Muscle of back (tissue), 11 donors: ENCODE measurements around the gene SLC24A3. TPM values are rescaled to one million over a fixed set of nuclear protein-coding genes. Genes with fewer than 3 reads are reported as not detected.
"Not testable (repeated sequence)": the region's sequence is repeated elsewhere in the genome, so short reads cannot be mapped to it uniquely, and the experiment has no call there.

Source experiments
- DNase-seq, 3 donors: peaks; one replicate each; pipeline versions ENCODE4 v3.0.0 to v3.0.0-alpha.2; 2013
- polyA plus RNA-seq, 10 donors: library from polyadenylated mRNA; unstranded; fragments of 120-200 nt; gene quantifications; one replicate each; pipeline ENCODE4 v1.2.1, GENCODE V29; 2013; ENCODE audit not compliant: insufficient read length in 10 of 10

Gene SLC24A3
- polyA plus RNA-seq, 10 donors = 12.6 to 30.1 (median 19.5) TPM

DNA sequence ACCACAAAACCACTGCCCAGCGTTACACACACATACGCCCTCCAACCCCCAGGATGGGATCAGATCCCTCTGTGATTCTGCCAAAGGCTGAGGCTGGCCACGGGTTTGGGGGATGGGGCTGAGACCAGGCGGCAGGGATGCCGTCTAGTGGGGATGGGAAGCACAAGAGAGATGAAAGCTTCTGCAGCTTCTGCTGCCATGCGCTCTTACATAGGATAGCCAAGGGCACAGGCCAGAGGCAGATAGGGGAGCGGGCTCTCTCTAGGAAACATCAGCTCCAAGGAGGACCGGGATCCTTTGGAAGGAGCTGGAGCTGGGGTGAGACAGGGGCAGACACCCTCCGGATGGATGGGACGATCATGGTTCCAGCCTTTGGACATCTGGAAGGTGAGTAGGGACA, 526.9 kb downstream of the SLC24A3 start:
- no peak for DNase-seq

DNA sequence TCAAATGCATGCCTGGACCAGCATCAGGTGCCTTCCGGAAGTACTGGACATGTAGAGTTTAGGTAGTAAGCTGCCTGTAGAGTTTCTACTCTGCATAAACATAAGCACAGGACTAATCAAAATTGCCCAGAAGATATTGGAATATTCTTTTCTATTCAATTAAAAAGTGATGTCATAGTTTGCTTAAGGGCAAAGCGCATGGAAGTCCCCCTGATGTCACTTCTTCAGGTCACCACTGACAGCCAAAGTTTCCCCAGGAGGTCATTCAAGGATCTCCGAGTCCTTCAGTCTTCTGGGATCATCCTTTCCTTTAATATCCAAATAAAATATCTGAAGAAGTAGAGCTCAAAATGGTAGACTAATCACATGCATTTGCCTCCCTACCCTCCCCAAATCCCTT, 528.1 kb downstream of the SLC24A3 start:
- DNase-seq = no peak

DNA sequence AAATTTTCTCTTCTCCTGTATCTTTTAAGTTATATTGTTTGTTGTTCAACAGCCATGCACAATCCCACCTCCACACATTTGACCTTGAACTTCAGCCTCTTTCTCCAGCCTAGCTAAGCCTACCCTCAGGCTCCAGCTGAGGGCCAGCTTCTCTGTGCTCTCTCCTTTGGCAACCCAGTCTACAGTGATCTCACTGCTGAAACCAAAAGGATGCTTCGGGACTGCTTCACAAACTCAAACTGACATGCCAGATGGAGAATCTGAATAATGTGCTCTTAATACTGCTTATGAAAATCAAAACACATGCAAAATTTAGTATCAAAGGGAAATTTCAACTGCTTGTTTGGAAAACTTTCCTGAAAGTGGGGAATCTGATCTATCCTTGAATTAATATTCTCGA, 529.5 kb downstream of the SLC24A3 start:
- DNase-seq = peak in 1 of 3 donors; percentile 55

DNA sequence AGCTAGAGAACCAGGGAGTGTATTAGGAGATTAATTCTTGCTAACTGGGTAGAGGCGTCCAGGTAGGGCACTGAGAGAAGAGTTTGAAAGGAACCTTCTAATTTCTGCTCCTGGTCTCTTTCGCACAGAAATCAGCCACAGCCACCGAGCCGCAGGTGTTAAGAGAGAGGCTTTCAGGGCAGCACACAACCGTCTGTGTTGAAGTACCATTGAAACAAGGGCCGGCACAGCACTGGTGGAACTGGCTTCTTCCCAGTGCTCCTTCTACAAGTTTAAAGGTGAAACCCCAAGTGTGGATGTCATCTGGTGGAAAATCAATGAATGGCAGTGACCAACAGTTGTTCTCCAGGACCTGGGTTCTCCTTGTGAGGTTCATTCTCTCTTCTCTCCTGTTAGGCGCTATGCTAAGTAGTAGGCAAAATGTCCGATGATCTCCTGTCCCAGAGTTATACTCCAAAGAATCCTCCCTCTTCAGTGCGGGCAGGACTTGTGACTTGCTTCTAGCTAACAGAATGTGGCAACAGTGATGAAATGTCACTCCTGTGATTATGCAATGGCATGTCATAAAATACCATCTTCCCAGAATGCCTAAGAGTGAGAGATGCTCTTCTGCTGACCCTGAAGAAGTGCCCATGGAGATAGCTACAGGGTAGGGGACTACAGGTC, 530.7 kb downstream of the SLC24A3 start:
- DNase-seq = no peak

DNA sequence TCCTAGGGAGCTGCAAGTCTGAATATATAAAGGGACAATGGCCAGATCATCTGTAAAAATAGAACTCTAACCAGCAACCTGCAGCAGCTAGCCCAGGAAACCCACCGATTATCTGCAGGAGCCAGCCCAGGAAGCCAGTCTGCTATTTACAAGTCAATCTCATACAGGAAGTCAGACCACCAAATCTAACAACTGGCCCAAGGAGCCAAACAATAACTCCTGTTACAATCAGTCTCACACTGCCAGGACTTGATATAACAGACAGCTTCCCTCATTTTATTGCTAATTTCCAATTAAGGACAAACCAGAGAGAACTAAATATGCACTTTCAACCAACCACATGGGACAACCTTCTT, 531.2 kb downstream of the SLC24A3 start:
- DNase-seq = no peak

DNA sequence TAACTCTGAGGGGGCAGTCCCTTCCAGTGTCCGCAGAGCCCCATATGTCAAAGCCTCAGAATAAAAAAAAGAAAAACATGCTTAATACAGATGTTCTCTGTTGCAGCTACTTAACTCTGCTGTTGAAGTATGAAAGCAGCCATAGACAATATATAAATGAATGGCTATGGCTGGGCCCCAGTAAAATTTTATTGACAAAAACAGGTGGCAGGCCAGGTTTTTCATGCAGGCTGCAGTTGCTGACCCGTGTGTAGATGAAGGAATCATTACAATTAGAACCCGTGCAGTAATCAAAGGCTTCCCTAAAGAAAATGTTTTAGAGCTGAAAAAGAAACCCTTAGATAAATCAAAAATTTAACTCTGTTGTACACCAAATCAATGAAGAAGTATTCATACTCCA, 532.7 kb downstream of the SLC24A3 start:
- DNase-seq = no peak

DNA sequence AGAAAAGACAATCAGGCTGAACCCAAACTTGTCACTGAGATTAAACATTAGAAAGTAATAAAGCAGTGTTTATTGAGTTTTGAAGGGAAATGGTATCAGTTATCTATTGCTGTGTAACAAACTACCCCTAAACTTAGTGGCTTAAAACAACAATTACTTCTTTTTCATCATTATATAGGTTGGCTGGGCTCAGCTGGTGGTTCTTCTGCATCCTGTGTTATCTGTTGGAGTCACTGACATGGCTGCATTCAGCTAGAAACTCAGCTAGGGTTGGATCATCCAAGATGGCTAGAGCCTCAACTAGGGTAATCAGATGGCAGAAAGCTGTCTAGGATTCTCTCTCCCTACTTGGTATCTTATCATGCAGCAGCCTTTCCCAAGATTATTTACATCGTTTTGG, 533.1 kb downstream of the SLC24A3 start:
- no peak for DNase-seq

DNA sequence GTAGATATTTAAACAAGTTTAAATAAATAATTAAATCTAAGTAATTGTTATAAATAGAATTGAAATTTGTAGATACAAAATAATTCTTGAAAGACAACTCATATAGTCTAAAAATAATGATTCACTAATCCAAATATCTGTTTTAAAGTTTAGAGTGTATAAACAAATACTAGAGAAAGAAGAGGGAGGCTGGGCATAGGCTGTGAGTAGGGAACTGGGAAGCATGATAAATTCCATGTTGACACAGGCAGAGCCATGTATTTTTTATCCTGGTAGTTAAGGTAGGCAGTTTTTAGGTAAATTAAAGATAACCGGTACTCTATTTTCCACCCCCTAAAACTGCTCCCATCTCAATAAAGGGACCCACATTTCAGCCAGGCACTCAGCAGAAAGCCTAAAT, 534.0 kb downstream of the SLC24A3 start:
- no peak for DNase-seq

DNA sequence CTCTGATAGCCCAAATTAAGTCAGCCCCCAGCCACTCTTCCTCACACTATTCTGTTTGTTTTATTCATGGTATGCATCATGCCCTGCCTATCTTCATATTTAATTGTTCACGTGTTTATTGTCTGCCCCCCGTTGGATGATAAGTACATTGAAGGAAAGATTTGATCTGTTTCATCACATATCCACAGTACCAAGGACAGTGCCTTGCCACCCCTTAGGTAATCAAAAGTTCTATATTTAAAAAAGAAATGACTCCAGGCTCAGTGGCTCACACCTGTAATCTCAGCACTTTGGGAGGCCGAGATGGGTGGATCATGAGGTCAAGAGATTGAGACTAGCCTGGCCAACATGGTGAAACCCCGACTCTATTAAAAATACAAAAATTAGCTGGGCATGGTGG, 535.5 kb downstream of the SLC24A3 start:
- DNase-seq = no peak

DNA sequence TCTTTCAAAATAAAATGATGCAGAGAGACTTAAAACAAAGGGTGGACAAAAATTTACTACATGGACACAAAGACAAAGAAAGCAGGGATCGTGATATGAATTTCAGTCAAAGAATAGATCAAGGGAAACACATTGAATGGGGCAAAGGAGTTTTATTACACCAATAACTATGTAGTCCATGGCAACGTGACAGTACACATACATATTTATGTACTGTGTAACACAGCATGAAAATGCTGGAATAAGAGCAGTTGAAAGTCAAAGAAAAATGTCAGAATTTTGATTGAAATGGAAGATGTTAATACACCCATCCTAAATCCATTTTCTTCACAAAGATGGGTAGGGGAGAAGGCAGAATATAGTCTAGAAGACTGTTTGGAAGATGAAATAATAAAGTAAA, 536.2 kb downstream of the SLC24A3 start:
- DNase-seq = no peak

DNA sequence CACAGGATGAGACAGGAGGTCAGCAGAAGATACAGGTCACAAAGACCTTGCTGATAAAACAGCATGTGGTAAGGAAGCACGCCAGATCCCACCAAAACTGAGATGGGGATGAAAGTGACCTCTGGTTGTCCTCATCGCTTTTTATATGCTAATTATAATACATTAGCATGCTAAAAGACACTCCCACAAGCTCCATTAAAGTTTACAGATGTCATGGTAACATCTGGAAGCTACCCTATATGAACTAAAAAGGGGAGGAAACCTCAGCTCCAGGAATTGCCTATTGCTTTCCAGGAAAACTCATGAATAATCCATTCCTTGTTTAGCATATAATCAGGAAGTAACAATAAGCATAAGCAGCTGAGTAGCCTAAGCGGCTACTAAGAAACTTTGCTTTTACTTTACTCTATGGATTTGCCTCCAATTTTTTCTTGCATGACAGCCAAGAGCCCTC, 537.2 kb downstream of the SLC24A3 start:
- peak in 2 of 3 donors; percentile 49 to 78 for DNase-seq

DNA sequence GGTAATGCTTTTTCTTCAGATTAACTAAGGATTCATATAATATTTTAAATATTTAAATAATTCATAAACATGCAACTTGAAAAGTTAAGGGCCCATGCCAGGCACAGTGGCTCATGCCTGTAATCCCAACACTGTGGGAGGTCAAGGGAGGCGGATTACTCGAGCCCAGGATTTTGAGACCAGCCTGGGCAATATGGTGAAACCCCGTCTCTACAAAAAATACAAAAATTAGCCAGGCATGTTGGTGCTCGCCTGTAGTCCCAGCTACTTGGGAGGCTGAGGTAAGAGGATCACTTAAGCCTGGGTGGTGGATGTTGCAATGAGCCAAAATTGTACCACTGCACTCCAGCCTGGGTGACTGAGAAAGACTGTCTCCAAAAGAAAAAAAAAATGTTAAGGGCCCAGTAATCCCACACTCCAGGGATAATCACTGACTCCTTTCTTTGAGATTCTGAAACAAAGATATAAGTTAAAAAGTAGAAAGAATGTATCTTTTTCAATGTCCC, 537.7 kb downstream of the SLC24A3 start:
- DNase-seq = no peak

DNA sequence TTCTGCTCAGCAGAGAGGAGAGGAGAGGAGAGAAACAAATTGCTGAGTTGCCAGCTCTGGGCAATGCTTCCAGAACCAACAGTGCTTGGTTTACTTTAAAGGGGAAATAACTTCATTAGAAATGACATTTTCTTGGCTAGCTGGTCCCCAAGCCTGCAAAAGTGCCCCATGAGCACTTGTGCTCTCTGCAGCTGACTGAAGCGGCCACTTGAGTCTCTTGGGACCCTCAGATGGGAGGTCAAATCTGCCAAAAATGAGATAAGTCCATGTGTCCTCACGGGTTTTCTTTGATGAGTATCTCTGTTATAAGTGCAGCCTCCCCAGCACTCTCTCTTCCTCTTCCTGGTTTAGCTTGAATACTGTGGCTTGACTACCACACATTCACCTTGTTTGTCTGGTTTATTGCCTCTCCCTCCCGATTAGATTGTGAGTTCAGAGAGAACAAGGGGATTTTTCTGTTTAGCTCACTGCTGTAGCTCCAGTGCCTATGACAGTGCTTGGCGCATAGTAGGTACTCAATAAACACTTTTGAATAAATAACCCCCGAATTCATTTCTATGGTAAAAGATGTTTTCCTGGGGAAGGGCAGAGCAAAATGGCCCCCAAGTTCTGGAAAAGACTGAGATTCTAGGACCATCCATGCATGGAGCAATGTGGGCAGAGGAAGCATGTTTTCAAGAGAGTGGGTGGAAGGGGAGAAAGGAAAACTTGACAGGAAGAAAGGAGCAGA, 538.6 kb downstream of the SLC24A3 start:
- DNase-seq = peak in 1 of 3 donors; percentile 22

DNA sequence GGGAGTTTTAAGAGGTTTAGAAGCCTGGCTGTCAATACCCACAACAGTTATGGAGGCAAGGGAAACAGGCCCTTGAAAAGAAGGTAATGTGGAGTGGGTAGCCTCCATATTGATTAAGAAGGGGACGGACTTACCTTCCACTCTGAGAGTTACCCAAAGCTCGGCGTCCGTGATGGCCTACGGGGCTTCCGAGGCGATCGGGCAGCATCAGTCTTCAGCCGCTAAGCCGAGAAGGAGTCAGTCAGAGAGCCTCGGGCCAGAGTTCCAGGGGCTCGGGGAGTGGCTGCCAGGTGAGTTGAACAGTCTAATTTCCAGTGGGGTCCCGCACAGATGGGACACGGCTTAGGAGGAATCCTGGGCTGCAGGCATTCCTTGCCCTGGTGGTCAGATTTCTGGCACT, 541.8 kb downstream of the SLC24A3 start:
- not testable (repeated sequence) for DNase-seq

DNA sequence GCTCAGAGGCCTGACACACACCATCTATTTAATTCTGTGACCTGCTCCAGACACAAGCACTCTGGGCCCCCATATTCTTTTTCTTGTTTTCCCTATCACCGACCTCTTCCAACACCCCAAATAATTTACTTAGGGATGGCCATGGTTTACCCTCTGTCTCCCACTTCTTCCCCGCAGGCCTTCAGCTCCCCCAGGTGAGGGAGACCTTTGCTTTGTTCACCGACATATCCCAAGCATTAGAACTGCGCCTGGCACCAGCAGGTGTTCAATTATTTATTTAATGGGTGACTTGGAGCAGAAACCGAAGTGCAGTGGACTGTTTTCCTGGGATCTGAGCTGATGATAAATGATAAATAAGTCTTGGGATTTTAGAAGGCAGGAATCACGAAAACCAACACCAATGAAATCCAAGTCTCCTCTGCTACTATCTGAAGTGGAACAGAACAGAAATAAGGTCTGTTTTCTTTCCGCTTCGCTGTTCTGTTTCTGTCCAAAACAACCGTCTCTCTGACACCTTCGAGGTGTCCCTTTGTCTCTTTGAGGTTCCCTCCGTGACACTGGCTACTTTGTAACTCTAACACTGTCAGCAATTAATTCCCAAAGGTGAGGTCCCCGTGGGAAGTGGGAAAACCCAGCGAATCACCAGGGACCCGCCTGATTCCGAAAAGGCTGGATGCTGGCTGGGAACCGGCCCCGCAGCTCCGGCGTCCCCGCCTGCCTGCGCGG, 544.5 kb downstream of the SLC24A3 start:
- no peak for DNase-seq

DNA sequence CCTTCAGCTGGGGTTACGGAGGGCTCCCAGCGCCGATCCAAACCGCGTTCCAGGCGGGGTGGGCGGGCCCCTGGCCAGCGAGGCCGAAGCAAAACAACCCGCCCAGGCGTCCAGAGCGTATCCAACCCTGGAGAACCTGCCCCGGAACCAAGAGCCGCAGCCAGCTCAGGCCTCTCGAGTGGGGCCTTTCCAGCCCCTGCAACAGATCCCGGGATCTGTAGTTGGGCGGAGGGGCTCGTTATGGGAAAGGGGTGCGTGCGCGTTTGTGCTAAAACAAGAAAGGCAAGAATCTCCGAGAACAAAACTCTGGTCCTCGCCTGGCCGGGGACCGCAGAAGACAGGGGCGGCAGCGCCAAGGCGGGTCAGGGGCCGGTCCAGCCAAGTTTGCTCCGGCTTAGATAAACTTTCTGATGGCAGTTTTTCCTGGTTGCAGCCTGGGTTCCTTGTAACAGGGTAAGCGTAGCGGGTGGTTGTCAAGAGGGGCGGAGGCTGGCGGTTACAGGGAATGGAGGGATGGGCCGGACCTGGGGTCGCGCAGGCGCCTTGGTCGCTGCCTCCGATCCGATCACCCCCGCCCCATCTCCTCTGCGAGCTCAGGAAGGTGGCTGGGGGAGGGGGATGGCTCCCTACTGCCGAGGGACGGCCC, 545.2 kb downstream of the SLC24A3 start:
- peak; percentile 89 to 97 (median 93) for DNase-seq

DNA sequence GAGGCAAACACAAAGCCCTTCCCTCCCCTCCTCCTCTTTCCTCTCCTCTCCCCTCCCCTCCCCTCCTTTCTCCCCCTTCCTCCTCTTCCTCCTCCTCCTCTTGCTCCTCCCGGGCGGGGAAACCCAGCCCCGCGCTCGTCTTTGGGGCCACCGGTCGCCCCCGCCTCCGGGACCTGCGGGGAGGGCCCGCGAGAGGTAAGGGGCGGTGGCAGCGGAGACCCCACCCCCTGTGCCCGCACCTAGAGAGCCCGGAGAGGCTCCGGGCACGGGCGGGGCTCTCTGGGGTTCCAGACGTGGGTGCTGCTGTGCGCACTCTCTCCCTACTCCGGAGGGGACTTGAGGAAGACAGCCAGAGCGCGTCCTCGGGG, 545.7 kb downstream of the SLC24A3 start, which contains the start of gene RIN2:
RIN2 (plus strand) TSS at position 126 of the 368 bp plus-strand sequence. CDS start 131,344 bp downstream, outside the sequence.
- DNase-seq = peak in 1 of 3 donors; percentile 87

DNA sequence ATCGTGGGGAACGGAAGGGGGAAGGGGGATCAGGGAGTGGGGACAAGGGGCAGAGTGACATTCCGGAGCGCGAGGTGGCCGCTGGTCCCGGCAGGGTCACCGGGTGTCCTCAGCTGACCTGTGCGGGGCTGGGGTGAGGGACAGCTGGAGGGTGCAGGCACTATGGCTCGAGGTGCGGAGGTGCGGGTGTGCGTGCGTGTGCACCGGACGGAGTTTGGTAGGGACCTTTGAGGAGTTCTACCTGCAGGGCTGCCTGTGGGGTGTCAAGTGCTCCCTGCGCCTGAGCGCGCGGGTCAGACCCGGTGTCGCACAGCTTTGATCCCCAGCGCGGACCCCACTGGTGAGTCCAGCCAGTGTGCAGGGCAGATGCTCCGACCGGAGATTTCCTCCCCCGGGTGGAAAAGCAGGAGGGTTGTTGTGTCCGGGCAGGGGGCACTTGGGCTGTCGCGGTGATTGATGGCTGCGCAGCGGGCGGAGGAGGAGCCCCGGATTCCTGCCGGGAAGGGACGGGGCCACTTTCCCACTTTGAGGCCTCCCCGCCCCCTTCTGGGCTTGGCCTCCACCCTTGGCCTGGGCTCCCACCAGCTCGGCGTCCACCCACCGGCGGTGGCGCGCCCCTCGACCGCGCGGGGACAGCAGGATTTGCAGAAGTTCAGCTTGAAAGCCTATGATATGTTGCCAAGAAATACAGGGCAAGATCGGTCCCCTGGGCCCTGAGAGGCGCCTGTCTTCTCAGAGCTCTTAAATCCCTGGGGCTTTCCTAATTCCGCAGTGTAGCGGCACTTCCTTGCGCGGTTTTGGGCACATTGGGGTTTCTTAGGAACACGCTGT, 546.3 kb downstream of the SLC24A3 start:
- peak; percentile 59 to 82 (median 70) for DNase-seq

DNA sequence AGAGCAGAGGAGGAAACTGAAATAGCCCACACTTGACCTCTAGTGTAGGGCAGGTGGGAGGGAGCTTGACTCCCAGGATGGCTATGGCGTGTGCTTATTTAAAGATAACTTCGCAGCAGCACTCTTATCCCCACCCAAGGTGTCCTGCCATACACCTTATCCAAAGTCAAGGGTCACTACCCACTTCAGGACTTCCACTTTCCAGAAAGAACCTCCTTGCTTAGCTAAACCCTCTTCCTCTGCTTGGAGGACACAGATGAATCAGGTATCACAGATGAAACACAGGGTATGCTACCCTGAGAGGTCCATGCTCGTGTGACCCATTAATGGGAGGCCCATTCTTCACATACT, 547.9 kb downstream of the SLC24A3 start:
- no peak for DNase-seq

DNA sequence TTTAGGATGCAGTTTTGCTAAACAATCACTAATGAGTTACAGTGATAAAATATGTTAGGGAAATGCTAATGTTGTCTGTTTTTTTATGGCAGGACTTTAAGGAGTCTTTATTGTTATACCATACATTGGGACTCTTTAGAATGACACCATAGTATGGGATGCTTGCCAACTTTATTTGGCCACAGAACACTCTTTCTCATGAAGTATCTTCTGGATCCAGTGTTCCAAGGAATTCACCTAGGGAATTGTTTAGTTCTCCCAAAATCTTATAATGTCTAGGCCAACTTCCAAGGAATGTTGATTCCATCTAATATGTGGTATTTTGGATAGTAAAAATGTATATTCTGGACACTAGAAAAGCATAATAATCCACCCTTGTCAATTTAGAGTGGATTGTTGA, 548.9 kb downstream of the SLC24A3 start:
- peak in 2 of 3 donors; percentile 67 to 87 for DNase-seq

DNA sequence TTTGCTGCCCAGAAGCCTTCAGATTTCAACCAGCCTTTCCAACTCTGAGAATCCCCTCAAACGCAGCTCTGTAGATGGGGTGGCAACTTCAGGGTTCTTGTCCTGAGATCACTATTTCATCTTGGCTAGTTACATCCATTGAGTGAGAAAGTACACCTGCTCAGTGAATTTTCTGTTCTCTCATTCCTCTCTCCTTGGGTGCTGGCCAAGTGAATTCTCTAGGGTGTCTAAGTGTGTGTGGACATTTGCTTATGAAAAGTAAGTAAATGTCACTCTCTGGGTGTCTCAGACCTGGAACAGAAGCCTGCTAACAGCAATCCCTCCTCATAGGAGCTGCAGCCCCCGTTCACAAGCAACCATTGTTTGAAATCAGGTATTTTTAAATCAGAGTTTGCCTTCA, 549.4 kb downstream of the SLC24A3 start:
- DNase-seq = peak in 1 of 3 donors; percentile 48
